ENCODE data around the gene SSH3.
"Not testable (repeated sequence)": the region's sequence is repeated elsewhere in the genome, so short reads cannot be mapped to it uniquely, and the experiment has no call there.

Gene SSH3, protein sequence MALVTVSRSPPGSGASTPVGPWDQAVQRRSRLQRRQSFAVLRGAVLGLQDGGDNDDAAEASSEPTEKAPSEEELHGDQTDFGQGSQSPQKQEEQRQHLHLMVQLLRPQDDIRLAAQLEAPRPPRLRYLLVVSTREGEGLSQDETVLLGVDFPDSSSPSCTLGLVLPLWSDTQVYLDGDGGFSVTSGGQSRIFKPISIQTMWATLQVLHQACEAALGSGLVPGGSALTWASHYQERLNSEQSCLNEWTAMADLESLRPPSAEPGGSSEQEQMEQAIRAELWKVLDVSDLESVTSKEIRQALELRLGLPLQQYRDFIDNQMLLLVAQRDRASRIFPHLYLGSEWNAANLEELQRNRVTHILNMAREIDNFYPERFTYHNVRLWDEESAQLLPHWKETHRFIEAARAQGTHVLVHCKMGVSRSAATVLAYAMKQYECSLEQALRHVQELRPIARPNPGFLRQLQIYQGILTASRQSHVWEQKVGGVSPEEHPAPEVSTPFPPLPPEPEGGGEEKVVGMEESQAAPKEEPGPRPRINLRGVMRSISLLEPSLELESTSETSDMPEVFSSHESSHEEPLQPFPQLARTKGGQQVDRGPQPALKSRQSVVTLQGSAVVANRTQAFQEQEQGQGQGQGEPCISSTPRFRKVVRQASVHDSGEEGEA

DNA sequence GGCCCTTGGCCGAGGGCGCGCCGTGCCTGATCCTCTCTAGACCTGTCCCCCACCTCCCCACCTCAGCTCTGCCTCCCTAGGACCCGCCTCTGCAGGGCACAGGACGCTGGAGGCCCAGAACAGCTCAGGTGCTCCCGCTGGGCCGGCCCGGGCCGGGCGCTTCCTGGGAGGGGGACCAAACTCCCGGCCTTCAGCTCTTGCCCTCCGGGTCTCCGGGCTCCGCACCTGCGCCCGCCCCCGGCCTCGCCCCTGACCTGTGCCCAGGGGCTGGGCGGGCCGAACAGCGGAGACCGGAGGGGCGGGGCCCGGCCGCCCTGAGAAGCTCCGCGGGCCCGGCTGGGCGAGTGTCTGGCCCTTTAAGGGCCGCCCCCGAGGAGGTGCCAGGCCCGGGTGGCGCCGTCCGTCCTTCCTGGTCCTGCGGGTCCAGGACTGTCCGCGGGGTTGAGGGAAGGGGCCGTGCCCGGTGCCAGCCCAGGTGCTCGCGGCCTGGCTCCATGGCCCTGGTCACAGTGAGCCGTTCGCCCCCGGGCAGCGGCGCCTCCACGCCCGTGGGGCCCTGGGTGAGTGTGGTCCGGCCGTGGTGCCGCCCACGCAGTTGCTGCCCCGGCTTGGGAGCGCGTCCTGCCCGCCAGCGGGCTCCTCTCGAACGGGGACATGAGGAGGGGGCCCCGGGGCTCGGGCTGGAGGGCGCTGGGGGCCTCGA lies at the start of gene SSH3:
SSH3 (plus strand) TSS at position 399 of the 703 bp plus-strand sequence; CDS start at position 495, 96 bp downstream.
- Histone ChIP-seq H3K36me3 (ENCODE audit: insufficient read depth, low read depth, low read length) (0 out of 2 replicates have a peak, but pooled peaks cover 5% of the 10 kb centered on the region), H3K9me3 (ENCODE audit: insufficient read depth, low read depth, low read length) (no peaks in the 10 kb centered on the region), H3K27me3 (ENCODE audit: insufficient read depth, low read length) (peaks cover 13% of the 10 kb centered on the region; the same call in 1 of the 2 replicates), H3K9ac (ENCODE audit: low read depth, low read length) (peak within 1 kb of the TSS; percentile 60), H3K27ac (ENCODE audit: low read length) (no peak within 1 kb of the TSS), H3K4me3 (ENCODE audit: low read length) (peak within 1 kb of the TSS; percentile 72), H3K4me1 (ENCODE audit: insufficient read depth, low read length) (peaks cover 9% of the 10 kb centered on the region)

DNA sequence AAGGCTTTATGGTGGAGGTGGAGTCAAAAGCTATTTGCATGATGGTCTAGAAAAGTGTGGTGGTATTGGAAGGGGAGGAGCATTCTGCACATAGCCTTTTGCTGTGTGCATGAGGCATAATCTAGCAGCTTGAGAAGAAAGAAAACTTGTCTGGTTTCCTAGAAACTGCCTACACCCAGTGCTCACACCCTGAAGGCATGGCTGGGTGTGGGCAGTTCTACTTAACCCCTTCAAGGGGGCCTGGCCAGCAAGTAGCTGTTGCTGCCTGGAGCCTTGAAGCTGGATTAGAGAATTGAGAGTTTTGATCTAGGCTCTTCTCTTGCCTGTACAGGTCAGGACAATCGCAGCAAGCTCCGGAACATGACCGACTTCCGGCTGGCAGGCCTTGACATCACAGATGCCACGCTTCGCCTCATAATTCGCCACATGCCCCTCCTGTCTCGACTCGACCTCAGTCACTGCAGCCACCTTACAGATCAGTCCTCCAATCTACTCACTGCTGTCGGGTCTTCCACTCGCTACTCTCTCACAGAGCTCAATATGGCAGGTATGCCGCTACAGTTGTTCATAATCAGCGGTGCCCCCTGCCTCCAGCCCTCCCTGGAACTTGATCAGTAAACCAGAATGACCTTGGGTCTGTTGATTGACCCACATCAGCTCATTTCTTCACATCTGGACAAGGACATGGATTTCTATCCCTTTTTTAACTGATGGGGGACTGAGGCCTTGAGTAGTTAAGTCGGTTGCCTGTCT lies 49.3 kb upstream of the SSH3 start:
- Histone ChIP-seq H3K9ac (ENCODE audit: low read depth, low read length) (no peak overlapping the region), H3K36me3 (ENCODE audit: insufficient read depth, low read depth, low read length) (peaks cover 83% of the 10 kb centered on the region), H3K27me3 (ENCODE audit: insufficient read depth, low read length) (no peaks in the 10 kb centered on the region), H3K4me3 (ENCODE audit: low read length) (no peak overlapping the region), H3K9me3 (ENCODE audit: insufficient read depth, low read depth, low read length) (no peaks in the 10 kb centered on the region), H3K4me1 (ENCODE audit: insufficient read depth, low read length) (no peaks in the 10 kb centered on the region), H3K27ac (ENCODE audit: low read length) (no peak overlapping the region)

DNA sequence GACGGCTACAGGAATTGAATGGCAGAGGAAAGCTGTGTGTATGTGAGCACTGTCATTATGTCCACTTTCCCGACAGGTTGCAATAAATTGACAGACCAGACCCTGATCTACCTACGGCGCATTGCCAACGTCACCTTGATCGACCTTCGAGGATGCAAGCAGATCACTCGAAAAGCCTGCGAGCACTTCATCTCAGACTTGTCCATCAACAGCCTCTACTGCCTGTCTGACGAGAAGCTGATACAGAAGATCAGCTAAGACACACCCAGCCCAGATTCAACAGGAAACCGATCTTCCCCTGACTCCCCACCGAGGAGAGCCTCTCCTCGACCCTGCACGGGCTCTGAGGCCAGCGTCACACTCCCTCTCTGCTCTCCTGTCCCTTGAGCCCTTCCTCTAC lies 48.5 kb upstream of the SSH3 start:
- Histone ChIP-seq H3K4me3 (ENCODE audit: low read length) (no peak overlapping the region), H3K36me3 (ENCODE audit: insufficient read depth, low read depth, low read length) (peaks cover 76% of the 10 kb centered on the region), H3K27ac (ENCODE audit: low read length) (no peak overlapping the region), H3K27me3 (ENCODE audit: insufficient read depth, low read length) (no peaks in the 10 kb centered on the region), H3K9me3 (ENCODE audit: insufficient read depth, low read depth, low read length) (no peaks in the 10 kb centered on the region), H3K9ac (ENCODE audit: low read depth, low read length) (no peak overlapping the region), H3K4me1 (ENCODE audit: insufficient read depth, low read length) (no peaks in the 10 kb centered on the region)

DNA sequence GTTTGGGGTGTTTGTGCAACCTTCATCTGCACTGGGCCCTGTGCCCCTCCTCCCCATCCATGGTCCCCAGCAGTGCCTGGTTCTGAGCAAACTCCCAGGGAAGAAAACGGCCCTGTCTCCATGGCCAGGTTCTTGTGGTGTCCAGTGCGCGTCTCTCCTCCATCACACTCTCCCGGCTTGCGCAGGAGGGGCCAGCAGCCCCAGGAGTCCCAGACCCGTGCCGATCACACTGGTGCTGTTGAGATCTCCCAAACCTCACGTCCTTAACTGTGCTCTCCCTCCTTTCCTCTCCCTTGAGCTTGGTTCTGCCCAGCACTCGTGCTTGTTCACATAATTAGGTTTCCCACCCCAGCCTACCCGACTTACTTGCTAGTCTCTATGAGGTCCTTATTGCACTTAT lies 48.0 kb upstream of the SSH3 start:
- H3K4me1 ChIP-seq (ENCODE audit: insufficient read depth, low read length): no peaks in the 10 kb centered on the region
- H3K9me3 ChIP-seq (ENCODE audit: insufficient read depth, low read depth, low read length): no peaks in the 10 kb centered on the region
- no peak overlapping the region for H3K27ac ChIP-seq (ENCODE audit: low read length)
- peaks cover 70% of the 10 kb centered on the region for H3K36me3 ChIP-seq (ENCODE audit: insufficient read depth, low read depth, low read length)
- H3K4me3 ChIP-seq (ENCODE audit: low read length): no peak overlapping the region
- H3K9ac ChIP-seq (ENCODE audit: low read depth, low read length): no peak overlapping the region
- peaks cover under 1% of the 10 kb centered on the region; the same call in 1 of the 2 replicates for H3K27me3 ChIP-seq (ENCODE audit: insufficient read depth, low read length)

DNA sequence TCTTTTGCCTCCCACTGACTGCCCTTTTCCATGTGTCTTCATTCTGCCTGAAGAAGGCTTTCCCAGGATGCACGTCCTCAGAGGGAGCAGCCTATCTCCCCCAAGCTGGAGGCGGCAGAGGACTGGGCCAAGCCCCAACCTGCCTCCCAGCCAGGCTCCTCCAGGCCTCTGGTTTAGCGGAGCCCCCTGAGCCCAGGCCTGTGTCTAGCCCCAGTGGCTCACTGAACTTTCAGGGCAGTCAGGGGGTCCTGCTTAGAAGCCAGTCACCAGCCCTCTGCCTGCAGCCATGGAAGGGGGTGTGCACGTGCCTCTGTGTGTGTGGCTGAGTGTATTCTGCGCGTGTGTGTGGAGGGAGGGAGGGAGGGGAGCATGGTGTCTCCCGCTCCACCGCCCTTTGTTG lies 47.5 kb upstream of the SSH3 start:
- H3K9me3 ChIP-seq (ENCODE audit: insufficient read depth, low read depth, low read length): no peaks in the 10 kb centered on the region
- H3K27ac ChIP-seq (ENCODE audit: low read length): no peak overlapping the region
- no peak overlapping the region for H3K9ac ChIP-seq (ENCODE audit: low read depth, low read length)
- H3K4me3 ChIP-seq (ENCODE audit: low read length): no peak overlapping the region
- no peaks in the 10 kb centered on the region for H3K4me1 ChIP-seq (ENCODE audit: insufficient read depth, low read length)
- H3K36me3 ChIP-seq (ENCODE audit: insufficient read depth, low read depth, low read length): peaks cover 65% of the 10 kb centered on the region
- H3K27me3 ChIP-seq (ENCODE audit: insufficient read depth, low read length): peaks cover 5% of the 10 kb centered on the region

DNA sequence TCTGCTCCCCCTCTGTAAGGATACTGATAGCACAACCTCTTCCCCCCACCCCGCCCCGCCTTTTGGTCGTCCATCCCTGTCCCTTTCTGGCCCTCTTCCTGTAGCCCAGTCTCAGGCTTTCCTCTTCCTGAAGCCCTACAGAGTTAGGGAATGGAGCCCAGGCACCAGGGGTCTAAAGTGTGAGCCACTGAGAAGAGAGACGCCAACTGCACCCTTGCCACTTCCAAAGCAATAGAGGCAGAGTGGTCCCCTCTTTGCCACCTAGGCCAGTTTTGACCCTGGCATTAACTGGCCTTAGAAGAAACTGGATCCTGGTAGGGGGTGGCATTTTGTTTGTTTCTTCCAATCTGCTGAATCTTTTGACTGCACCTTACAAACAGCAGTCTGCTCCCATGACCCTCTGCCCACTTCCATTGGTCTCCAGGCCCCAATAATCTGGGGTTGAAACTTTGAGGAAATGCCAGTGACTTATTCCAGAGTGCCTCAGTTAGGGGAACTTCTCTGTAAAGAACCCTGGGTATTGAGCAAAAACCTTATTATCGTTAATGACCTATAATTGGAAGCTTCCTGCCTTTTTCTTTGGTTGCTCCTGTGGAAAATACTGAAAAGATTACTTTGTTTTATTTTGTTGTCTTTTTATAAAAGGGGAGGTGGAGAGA lies 46.7 kb upstream of the SSH3 start:
- peaks cover 5% of the 10 kb centered on the region for H3K27me3 ChIP-seq (ENCODE audit: insufficient read depth, low read length)
- no peak overlapping the region for H3K27ac ChIP-seq (ENCODE audit: low read length)
- no peak overlapping the region for H3K4me3 ChIP-seq (ENCODE audit: low read length)
- no peak overlapping the region for H3K9ac ChIP-seq (ENCODE audit: low read depth, low read length)
- H3K9me3 ChIP-seq (ENCODE audit: insufficient read depth, low read depth, low read length): no peaks in the 10 kb centered on the region
- peaks cover 58% of the 10 kb centered on the region for H3K36me3 ChIP-seq (ENCODE audit: insufficient read depth, low read depth, low read length)
- H3K4me1 ChIP-seq (ENCODE audit: insufficient read depth, low read length): no peaks in the 10 kb centered on the region

DNA sequence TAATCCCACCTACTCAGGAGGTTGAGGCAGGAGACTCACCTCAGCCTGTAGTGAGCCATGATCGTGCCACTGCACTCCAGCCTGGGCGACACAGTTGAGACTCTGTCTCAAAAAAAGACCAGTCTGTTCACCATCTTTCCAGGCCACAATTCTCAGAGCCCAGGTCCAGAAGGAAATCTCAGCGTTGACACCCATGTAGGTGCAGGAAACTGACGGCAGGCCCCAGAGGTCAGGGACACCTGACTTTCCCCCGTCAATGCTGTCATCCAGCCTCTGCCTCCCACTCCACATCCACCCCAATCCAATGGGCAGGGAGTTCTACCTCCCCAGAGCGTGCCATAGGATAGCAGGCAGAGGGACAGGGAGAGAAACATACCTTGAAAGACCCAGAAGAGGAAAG lies 42.9 kb upstream of the SSH3 start:
- peaks cover 25% of the 10 kb centered on the region for H3K27me3 ChIP-seq (ENCODE audit: insufficient read depth, low read length)
- H3K4me1 ChIP-seq (ENCODE audit: insufficient read depth, low read length): peaks cover 2% of the 10 kb centered on the region; the same call in 1 of the 2 replicates
- H3K9me3 ChIP-seq (ENCODE audit: insufficient read depth, low read depth, low read length): no peaks in the 10 kb centered on the region
- H3K4me3 ChIP-seq (ENCODE audit: low read length): no peak overlapping the region
- peaks cover 20% of the 10 kb centered on the region for H3K36me3 ChIP-seq (ENCODE audit: insufficient read depth, low read depth, low read length)
- H3K27ac ChIP-seq (ENCODE audit: low read length): no peak overlapping the region
- H3K9ac ChIP-seq (ENCODE audit: low read depth, low read length): no peak overlapping the region

DNA sequence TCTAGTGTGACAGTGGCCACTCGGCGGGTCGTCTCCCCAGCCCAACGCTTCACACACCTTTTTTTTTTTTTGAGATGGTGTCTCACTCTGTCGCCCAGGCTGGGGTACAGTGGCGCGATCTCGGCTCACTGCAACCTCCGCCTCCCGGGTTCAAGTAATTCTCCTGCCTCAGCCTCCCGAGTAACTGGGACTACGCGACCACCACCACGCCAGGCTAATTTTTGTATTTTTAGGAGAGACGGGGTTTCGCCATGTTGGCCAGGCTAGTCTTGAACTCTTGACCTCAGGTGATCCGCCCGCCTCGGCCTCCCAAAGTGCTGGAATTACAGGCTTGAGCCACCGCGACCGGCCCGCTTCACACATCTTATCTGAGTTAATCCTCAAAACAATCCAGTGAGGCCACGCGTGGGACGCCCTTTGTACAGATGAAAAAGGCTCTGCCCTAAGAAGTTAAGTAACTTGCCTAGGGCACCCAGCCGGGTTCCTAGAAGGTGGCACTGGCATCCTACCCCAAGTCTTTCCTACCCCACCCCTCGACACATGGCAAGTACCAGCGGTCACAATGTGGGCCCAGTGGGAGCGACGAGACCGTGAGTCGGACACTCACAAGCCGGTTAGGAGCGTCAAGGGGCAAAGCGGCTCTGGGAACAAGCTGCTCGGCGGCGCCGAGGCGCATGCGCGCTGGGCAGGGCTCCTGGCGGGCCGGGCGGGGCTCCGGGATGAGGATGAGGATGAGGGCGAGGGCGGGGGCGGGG lies 42.3 kb upstream of the SSH3 start:
- peak overlapping the region; percentile 70 for H3K4me3 ChIP-seq (ENCODE audit: low read length)
- H3K27ac ChIP-seq (ENCODE audit: low read length); H3K4me1 ChIP-seq (ENCODE audit: insufficient read depth, low read length); H3K9me3 ChIP-seq (ENCODE audit: insufficient read depth, low read depth, low read length); H3K9ac ChIP-seq (ENCODE audit: low read depth, low read length): not testable (repeated sequence)
- peaks cover 13% of the 10 kb centered on the region for H3K36me3 ChIP-seq (ENCODE audit: insufficient read depth, low read depth, low read length)
- peaks cover 31% of the 10 kb centered on the region for H3K27me3 ChIP-seq (ENCODE audit: insufficient read depth, low read length)

DNA sequence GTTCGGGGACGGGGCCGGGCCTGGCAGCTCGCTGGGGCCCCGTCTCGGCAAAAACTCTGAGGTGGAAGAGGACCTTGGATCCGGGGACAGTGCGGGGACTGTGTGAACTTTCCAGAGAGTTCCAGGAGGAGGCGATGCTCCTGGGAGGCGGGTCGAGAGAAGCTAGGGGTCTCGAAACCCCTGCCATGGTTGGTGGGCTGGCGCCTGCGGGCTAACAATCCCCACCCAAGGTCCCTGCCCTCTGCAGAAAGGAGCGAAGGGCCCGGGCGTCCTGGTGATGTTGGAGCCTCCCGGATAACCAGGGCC lies 41.7 kb upstream of the SSH3 start:
- Histone ChIP-seq H3K4me1 (ENCODE audit: insufficient read depth, low read length) (peaks cover 2% of the 10 kb centered on the region; the same call in 1 of the 2 replicates), H3K36me3 (ENCODE audit: insufficient read depth, low read depth, low read length) (peaks cover 8% of the 10 kb centered on the region), H3K27ac (ENCODE audit: low read length) (no peak overlapping the region), H3K4me3 (ENCODE audit: low read length) (peak overlapping the region; percentile 70; the same call in 1 of the 2 replicates), H3K9me3 (ENCODE audit: insufficient read depth, low read depth, low read length) (no peaks in the 10 kb centered on the region), H3K9ac (ENCODE audit: low read depth, low read length) (no peak overlapping the region), H3K27me3 (ENCODE audit: insufficient read depth, low read length) (peaks cover 31% of the 10 kb centered on the region)

DNA sequence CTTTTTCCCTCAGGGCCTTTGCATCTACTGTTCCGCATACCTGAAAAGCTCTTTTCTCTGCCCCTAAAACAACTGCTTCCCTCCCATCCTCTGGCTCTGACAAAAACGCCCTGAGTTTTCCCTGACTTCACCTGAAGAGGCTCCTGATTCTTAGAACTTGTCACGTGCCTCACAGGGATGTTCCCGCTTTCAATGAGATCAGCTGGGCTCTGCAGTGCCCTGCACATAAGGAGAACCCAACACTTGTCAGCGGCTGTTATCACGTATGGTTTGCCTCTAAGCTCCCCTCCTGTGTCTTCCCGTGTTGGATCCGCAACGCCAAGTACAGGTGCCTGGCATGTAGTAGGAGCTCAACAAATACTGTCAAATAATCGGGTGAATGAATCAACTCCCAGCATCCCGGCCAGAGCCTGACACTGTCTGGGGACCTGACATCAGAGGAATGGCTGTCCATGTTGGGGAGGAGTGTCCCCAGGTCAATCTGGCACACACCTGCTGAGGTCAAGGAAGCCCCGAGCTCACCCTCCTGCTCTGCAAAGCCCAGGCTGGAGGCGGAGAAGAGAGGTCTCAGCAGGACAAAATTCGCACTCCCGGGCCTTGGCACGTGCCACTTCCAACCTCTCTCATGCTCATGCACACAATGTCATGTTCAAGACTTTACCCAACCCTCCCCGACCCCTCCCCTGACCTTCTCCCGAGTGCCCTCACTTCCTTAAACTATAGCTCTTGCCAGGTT lies 41.2 kb upstream of the SSH3 start:
- Histone ChIP-seq H3K4me1 (ENCODE audit: insufficient read depth, low read length) (peaks cover 2% of the 10 kb centered on the region; the same call in 1 of the 2 replicates), H3K36me3 (ENCODE audit: insufficient read depth, low read depth, low read length) (peaks cover 3% of the 10 kb centered on the region; the same call in 1 of the 2 replicates), H3K9ac (ENCODE audit: low read depth, low read length) (no peak overlapping the region), H3K27me3 (ENCODE audit: insufficient read depth, low read length) (peaks cover 31% of the 10 kb centered on the region), H3K9me3 (ENCODE audit: insufficient read depth, low read depth, low read length) (no peaks in the 10 kb centered on the region), H3K4me3 (ENCODE audit: low read length) (peak overlapping the region; percentile 70; the same call in 1 of the 2 replicates), H3K27ac (ENCODE audit: low read length) (no peak overlapping the region)

All from iPS-20b (cell line).